GM15510 (cell line): ENCODE results near the gene ALDH1L2.

Experiments used
- POLR2A ChIP-seq: IDR thresholded peaks from 3 replicates; pipeline ENCODE4 v1.6.1; 2011; ENCODE audit warnings: borderline replicate concordance; ENCODE audit not compliant: insufficient read length; ENCODE audit errors: extremely low read depth

ALDH1L2 gene

DNA sequence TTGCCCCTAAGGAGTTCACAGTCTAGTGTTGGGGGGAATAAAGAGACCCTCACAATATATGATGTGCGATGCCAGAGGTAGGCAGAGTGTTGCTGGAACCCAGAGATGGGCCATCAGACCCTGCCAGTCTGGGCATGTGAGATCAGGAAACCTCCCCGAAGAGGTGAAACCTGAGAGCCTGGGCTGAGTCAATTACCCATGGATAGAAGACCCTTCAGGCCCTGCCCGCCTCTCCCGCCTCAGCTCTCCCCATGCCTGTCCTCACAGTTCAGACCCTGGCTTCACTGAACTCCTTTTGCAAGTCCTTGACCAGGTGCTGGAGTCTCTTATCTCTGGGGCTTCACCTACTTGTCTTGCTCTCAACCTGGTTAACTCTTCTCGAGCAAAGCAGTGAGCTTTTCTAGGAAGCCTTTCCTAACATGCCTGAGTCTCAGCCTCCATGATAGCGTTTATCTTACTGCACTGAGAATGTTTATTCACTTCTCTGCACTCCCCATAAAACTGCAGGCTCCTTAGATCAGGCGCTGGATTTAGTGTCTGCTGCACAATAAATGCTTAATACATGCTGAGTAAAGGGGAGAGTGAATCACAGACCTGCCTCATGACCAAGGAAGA, 19.6 kb downstream of the ALDH1L2 start:
- TF ChIP-seq POLR2A = no peak

- no peak for TF ChIP-seq POLR2A
Measured at GRCh38 chr12:105060715-105061378, 23.4 kb downstream of the ALDH1L2 start.

DNA sequence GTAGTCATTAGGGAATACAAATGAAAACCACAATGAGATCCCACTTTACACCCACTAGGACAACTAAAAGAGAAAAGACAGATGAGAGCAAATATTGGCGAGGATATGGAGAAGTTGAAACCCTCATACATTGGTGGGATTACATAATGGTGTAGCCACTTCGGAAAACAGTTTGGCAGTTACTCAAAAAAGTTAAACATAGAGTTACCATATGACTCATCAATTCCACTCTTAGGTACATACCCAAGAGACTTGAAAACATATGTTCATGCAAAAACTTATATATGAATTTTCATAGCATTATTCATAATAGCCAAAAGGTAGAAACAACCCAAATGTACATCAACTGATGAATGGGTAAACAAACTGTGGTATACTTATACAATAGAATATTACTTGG, 27.1 kb downstream of the ALDH1L2 start:
- TF ChIP-seq POLR2A = no peak

- TF ChIP-seq POLR2A = no peak
Measured at GRCh38 chr12:105053116-105053572, 31.1 kb downstream of the ALDH1L2 start.

- no peak for TF ChIP-seq POLR2A
Measured at GRCh38 chr12:105051981-105052380, 32.3 kb downstream of the ALDH1L2 start.

DNA sequence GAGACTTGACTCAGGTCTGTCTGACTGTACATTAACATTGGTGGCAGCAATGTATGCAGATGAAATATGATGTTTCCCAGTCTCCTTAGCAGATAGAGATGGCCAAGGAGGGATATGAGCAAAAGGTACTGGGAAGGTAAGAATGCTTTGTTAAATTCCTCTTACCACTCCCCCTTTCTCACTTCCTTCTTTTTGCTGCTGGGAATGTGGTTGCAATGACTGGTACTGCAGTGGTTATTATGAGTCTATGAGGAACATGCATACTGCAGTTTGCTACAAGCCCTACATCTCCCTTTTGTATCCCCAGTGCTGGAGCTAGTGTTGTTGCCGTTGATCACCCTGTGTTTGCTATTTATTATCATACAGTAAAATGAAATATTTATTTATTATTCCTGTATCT, 35.9 kb downstream of the ALDH1L2 start:
- no peak for TF ChIP-seq POLR2A

GRCh38 chr12:105047308-105047707, 37.0 kb downstream of the ALDH1L2 start:
- no peak for TF ChIP-seq POLR2A

DNA sequence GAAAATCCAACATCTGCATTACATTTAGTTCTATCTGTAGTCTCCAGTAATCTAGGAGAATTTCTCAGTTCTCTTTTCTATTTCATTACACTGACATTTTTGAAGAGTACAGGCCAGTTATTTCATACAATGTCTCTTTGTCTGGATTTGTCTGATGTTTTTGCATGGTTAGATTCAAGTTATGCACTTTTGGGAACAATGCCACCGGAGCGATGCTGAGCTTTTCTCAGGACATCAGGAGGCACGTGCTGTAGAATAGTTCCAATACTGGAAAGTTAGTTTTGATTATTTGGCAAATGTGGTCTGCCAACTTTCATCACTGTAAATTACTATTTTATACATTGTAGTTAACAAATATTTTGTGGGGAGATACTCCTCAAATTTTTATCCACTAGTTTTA, 43.1 kb downstream of the ALDH1L2 start:
- TF ChIP-seq POLR2A = no peak

GRCh38 chr12:105040476-105040875, 43.8 kb downstream of the ALDH1L2 start:
- TF ChIP-seq POLR2A = no peak

GRCh38 chr12:105036937-105037649, 47.2 kb downstream of the ALDH1L2 start:
- no peak for TF ChIP-seq POLR2A

DNA sequence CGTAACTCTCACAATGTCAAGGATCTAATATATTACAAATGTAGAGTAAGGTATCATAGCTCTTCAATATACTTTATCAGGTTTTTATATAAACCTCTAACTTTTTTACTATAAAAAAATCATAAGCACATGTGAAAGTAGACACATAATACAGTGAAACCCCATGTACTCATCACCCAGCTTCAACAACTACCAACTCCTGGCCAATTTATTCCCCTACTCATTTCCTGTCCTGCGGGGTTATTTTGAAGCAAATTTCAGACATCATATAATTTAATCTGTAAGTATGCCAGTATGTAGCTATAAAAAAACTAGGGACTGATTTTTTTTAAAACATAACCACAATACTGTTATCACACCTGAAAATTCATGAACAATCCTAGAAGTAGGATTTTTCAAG, 50.4 kb downstream of the ALDH1L2 start:
- no peak for TF ChIP-seq POLR2A

- TF ChIP-seq POLR2A = no peak
Measured at GRCh38 chr12:105032703-105033357, 51.4 kb downstream of the ALDH1L2 start.

DNA sequence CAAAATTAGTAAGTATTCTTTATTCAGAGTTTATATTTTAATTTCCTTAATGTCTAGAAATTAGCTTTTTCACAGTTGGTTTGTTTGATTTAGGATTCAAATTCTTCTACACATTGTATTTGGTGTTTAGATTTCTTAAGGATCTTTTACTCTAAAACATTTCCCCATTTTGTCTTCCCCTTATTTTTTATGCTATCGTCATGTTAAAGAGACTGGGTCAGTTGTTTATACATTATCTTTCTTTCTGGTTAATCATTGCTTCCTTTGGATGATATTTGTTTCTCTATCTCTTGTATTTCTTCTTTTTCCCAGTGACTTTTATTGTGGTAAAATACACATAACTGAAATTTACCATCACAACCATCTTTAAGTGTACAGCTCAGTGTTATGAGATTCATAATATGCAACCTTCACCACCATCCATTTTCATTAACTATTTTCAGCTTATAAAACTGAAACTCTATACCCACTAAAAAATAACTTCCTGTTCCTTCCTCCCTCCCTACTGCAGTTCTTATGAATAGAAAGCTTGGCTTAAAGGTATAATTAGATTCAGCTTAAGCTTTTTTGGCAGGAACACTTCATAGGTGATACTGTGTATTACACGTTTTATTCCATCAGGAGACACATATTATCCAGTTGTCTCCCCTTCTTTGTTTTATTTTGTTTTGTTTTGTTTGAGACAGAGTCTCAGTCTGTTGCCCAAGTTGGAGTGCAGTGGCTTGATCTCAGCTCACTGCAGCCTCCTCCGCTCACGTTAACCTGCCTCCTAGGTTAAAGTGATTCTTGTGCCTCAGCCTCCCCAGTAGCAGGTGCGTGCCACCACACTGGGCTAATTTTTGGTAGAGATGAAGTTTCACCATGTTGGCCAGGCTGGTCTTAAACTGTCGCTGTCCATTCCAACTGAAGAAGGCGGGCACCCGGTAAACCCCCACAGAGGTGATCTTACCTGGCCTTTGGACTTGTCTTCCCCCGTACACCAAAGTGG, 53.1 kb downstream of the ALDH1L2 start:
- TF ChIP-seq POLR2A = no peak

- TF ChIP-seq POLR2A = no peak
Measured at GRCh38 chr12:105026411-105026810, 57.8 kb downstream of the ALDH1L2 start.

DNA sequence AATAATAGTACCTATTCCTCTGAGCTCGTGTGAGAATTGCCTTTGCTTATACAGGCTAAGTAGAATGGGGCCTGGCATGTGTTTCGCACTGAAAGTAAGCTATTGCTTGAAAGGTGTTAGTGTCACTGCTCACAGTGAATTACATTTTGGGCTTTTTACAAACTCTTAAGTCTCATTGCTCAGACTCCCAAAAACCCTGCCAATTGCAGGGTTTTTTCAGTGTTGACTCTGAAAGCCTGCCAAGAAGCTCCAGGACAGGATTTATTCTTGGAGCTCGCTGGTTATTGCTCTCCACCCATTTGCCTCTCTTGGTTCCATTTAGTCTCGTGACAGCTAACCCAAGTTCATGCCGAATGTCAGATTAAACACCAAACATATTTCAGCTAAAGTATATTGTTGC, 58.4 kb downstream of the ALDH1L2 start:
- no peak for TF ChIP-seq POLR2A

DNA sequence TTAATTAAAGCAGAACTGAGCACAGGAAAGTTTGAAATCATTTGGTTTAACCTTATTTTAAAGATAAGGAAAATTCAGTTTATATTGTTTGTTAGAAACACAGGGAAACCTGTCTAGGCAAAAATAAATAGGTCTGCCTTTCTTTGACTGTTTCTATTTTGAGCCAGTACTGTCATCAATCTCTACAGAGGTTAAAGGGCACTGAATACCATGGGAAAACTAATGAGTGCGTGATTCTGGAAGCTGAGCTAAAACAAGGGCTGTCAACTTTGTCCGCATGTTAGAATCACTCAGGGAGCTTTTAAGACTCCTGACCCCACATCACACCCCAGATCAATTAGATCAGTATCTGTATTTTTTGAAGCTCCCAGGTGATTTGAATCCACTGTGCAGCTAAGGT, 59.3 kb downstream of the ALDH1L2 start:
- no peak for TF ChIP-seq POLR2A
